ENCODE measurements around the gene DOK3.

DOK3 gene

DNA sequence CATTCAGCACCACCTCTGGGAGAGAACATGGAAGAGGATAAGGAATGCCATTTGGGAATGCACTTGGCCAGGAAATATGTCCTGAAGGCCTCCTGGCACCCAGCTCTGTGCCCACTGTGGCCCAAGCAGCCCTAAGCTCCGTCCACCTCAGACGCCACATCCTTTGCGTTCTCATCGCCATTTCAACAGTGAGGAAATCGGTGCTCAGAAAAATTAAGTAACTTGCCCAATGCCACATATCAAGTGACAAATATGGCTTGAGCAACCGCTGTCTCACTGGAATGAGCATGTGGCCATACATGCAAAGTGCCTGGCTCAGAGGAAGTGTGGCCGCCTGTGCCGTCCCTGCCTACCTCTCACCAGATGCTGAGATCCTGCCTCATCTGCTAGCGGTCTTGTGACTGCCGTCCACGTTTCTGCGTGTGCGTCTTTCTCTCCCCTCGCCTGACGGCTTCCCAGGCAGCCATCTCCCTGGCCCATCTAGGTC lies 984 bp upstream of the DOK3 start:
- peak overlapping the region; percentile 33 for H3K27ac ChIP-seq
- DNase-seq (ENCODE audit: low spot score): no peak
- ChIA-PET CTCF (interaction anchor here (0.6 to 2.5 kb wide), 2 partner anchors 9 to 51 kb away, joined by 3 to 13 read pairs; no protein-coding TSS in a partner anchor), POLR2A (ENCODE audit: low non-redundant PET) (no interaction called here)
- TF ChIP-seq CTCF (conservative IDR thresholded peaks at IDR 0.05; ENCODE audit: low read depth): no peak

DNA sequence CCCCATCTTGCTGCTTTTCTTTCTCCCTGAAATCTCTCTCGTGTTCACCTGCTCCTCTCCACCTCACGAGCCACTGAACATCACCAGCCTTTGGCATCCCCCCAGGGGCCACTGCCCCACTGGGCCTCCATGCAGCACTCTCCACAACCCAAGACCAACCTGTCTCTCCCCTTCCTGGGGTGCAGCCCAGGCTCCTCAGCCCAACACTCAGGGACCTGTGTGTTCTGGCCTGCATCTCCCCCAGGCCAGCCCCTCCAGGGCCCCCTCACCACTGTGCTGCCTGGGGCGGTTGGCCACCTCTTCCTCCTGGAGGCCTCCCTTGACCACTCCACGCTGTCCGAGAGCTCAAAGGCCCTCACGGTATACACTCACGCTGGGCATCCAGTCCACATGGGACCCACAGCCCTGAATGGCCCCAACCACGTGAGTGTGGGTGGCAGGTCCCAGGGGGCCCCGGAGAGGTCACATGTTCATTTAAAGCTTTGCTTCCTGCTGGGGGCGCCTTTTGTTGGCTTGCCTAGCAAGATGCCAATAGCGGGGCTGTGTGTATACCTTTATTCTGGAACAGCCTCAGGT lies 453 bp upstream of the DOK3 start:
- no peak for DNase-seq (ENCODE audit: low spot score)
- no peak for TF ChIP-seq CTCF (conservative IDR thresholded peaks at IDR 0.05; ENCODE audit: low read depth)
- ChIA-PET CTCF (interaction anchor here (2.5 kb wide), 1 partner anchor 9 kb away, joined by 13 read pairs; no protein-coding TSS in a partner anchor), POLR2A (ENCODE audit: low non-redundant PET) (no interaction called here)
- peak overlapping the region; percentile 33 for H3K27ac ChIP-seq

- POLR2A ChIA-PET (ENCODE audit: low non-redundant PET): interaction anchor here (0.7 kb wide), 1 partner anchor 11 kb away, joined by 3 read pairs; the partner anchor contains the start of gene PDLIM7
- DNase-seq (ENCODE audit: low spot score): no peak
- CTCF ChIA-PET: interaction anchor here (0.7 to 0.9 kb wide), 2 partner anchors 13 to 15 kb away, joined by 3 read pairs; no protein-coding TSS in a partner anchor
- TF ChIP-seq CTCF (conservative IDR thresholded peaks at IDR 0.05; ENCODE audit: low read depth): no peak
- H3K27ac ChIP-seq: peak overlapping the region; percentile 33
Observed at GRCh38 chr5:177508837-177509236, 789 bp downstream of the DOK3 start.

DNA sequence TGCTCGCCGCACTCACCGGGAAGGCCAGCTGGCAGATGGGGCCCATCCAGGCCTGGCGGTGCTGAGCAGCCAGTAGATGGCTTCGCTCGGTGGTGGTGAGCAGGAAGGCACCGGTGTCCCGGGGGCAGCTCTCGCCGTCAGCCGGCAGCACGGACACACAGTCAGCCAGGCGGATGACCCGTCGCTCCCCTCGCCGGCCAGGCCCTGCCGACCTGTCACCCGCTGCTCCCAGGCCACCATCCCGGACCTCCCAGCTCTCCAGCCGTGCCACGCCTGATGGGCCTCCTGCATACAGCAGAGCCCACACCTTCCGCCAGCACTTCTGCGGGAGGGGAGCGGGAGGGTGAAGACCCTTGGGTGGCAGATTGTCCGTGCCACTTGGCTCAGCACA lies 1.4 kb downstream of the DOK3 start:
- ChIA-PET CTCF (interaction anchor here (0.8 to 1.1 kb wide), 2 partner anchors 12 to 104 kb away, joined by 3 to 5 read pairs; no protein-coding TSS in a partner anchor), POLR2A (ENCODE audit: low non-redundant PET) (interaction anchor here (0.7 kb wide), 1 partner anchor 11 kb away, joined by 3 read pairs; the partner anchor contains the start of gene PDLIM7)
- peak overlapping the region; percentile 17; the same call in 1 of the 2 replicates for H3K27ac ChIP-seq
- TF ChIP-seq CTCF (conservative IDR thresholded peaks at IDR 0.05; ENCODE audit: low read depth): no peak
- no peak for DNase-seq (ENCODE audit: low spot score)

- H3K27ac ChIP-seq: peak overlapping the region; percentile 17
- no peak for TF ChIP-seq CTCF (conservative IDR thresholded peaks at IDR 0.05; ENCODE audit: low read depth)
- DNase-seq (ENCODE audit: low spot score): no peak
- CTCF ChIA-PET: interaction anchor here (0.7 to 1.2 kb wide), 5 partner anchors 8 to 681 kb away, joined by 3 to 5 read pairs (median 4); no protein-coding TSS in a partner anchor
- POLR2A ChIA-PET (ENCODE audit: low non-redundant PET): no interaction called here
Observed at GRCh38 chr5:177507596-177508220, 1.9 kb downstream of the DOK3 start.

DNA sequence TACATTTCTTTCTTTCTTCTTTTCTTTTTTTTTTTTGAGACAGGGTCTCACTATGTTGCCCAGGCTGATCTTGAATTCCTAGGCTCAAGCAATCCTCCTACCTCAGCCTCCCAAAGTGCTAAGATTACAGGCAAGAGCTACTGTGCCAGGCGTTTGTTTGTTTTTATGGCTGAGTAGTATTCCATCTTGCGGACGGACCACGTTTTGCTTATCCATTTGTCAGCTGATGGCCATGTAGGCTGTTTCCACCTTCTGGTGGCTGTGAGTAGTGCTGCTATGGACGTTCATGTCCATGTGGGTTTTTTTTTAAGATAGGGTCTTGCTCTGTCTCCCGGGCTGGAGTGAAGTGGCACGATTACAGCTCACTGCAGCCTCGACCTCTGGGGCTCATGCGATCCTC lies 2.5 kb downstream of the DOK3 start:
- DNase-seq (ENCODE audit: low spot score): no peak
- peak overlapping the region; percentile 17 for H3K27ac ChIP-seq
- TF ChIP-seq CTCF (conservative IDR thresholded peaks at IDR 0.05; ENCODE audit: low read depth): no peak; the same call in 1 of the 2 replicates
- POLR2A ChIA-PET (ENCODE audit: low non-redundant PET): no interaction called here
- CTCF ChIA-PET: interaction anchor here (0.6 to 1.5 kb wide), 8 partner anchors 9 to 682 kb away, joined by 3 to 6 read pairs (median 4); no protein-coding TSS in a partner anchor
